K562 (cell line): ENCODE data around the gene CFAP58. TPM values are rescaled to one million over a fixed set of nuclear protein-coding genes. Genes with fewer than 3 reads are reported as not detected.

Experiments used
- BRF2 ChIP-seq: IDR thresholded peaks from 3 replicates; pipeline ENCODE4 v1.6.1; 2011; ENCODE audit warnings: borderline replicate concordance, mild to moderate bottlenecking; ENCODE audit not compliant: insufficient read length, insufficient read depth
- CHD7 ChIP-seq: fragments of 200-600 bp; sonication (generic); IDR thresholded peaks from one replicate; pipeline ENCODE4 v1.6.1; 2012; ENCODE audit warnings: mild to moderate bottlenecking, low read depth, low read length, inconsistent platforms
- ETV6 ChIP-seq, 3 experiments: fragments of 150-350 bp in 1 of 3; sonication (generic) in 1 of 3; formaldehyde crosslinking in 1 of 3; IDR thresholded peaks; 2 replicates each; pipeline versions ENCODE4 v1.6.1 to v1.8.0; 2014 to 2022; ENCODE audit warnings: borderline replicate concordance in 2 of 3, low read depth in 2 of 3, antibody characterized with exemption in 1 of 3, low read length in 1 of 3, mild to moderate bottlenecking in 1 of 3, missing genetic modification reagents in 1 of 3
- FOXJ3 ChIP-seq: sonication (generic); formaldehyde crosslinking; IDR thresholded peaks from 2 replicates; pipeline ENCODE4 v1.4.0; 2020; ENCODE audit warnings: mild to moderate bottlenecking, missing genetic modification reagents
- GTF2E2 ChIP-seq: fragments of 200-800 bp; sonication (Bioruptor generic); IDR thresholded peaks from 2 replicates; pipeline ENCODE4 v1.6.1; 2016; ENCODE audit warnings: missing genetic modification characterization, missing compliant biosample characterization
- HMBOX1 ChIP-seq: sonication (generic); IDR thresholded peaks from 2 replicates; pipeline ENCODE4 v1.6.1; 2016
- MCM2 ChIP-seq: fragments of 450-650 bp; IDR thresholded peaks from 2 replicates; pipeline ENCODE4 v1.6.1; 2017; ENCODE audit warnings: low read depth, mild to moderate bottlenecking
- NFE2 ChIP-seq: IDR thresholded peaks from 2 replicates; pipeline ENCODE4 v1.6.1; 2014; ENCODE audit warnings: antibody characterized with exemption, low read depth
- PRMT5 ChIP-seq: sonication (generic); formaldehyde crosslinking; IDR thresholded peaks from 2 replicates; pipeline ENCODE4 v1.5.0; 2020; ENCODE audit warnings: missing genetic modification reagents
- TRIM24 ChIP-seq, 2 experiments: fragments of 450-650 bp; IDR thresholded peaks; 2 replicates each; pipeline ENCODE4 v1.6.1; 2016
- ZNF174 ChIP-seq: fragments of 250-450 bp; sonication (Bioruptor Pico); IDR thresholded peaks from 2 replicates; pipeline ENCODE4 v1.4.0; 2020; ENCODE audit warnings: mild to moderate bottlenecking
- ZNF253 ChIP-seq: fragments of 250-450 bp; sonication (Bioruptor Pico); conservative IDR thresholded peaks from 2 replicates; pipeline ENCODE4 v1.6.1; 2021; ENCODE audit warnings: mild to moderate bottlenecking
- ZNF561 ChIP-seq: fragments of 450-650 bp; formaldehyde crosslinking; conservative IDR thresholded peaks from 2 replicates; pipeline ENCODE4 v1.4.0; 2020; ENCODE audit warnings: mild to moderate bottlenecking, moderate library complexity
- ZNF699 ChIP-seq: fragments of 250-450 bp; sonication (Bioruptor Pico); IDR thresholded peaks from 2 replicates; pipeline ENCODE4 v1.8.0; 2021; ENCODE audit warnings: mild to moderate bottlenecking, moderate library complexity; ENCODE audit not compliant: insufficient replicate concordance
- polyA plus RNA-seq, 8 experiments: library from polyadenylated mRNA; depleted of rRNA in 4 of 8; stranded (reverse) in 5 of 8; unstranded in 3 of 8; fragments of >200 nt; fragmentation: Nextera tagmentation in 2 of 8; fragmentation: Illumina TruSeq in 1 of 8; extraction: Ambion mirVana in 2 of 8; extraction: Trizol in 1 of 8; gene quantifications; 2 replicates each; pipeline versions ENCODE4 v1.2.1 to v1.2.3, GENCODE V29; 2011 to 2014; ENCODE audit warnings: inconsistent platforms in 1 of 8, missing spikeins in 1 of 8
- total RNA-seq, 7 experiments: library from RNA; depleted of rRNA in 6 of 7; stranded (reverse); fragments of >200 nt in 6 of 7; fragmentation: Illumina TruSeq in 2 of 7; extraction: Trizol in 2 of 7; gene quantifications; 2 replicates each; pipeline versions ENCODE4 v1.2.1 to v1.2.3, GENCODE V29; 2011 to 2021; ENCODE audit warnings: low replicate concordance in 1 of 7

The CFAP58 gene
- total and polyA plus RNA-seq, 9 of the 15 experiments (the other 6 are each of a cell fraction or from before 2014, with no cell fraction given): 0.08 to 2.0 (median 0.71) TPM

GRCh38 chr10:104340111-104340526, 13.5 kb upstream of the CFAP58 start (continued):
- TF ChIP-seq BRF2 (no peak), FOXJ3 (CRISPR knock-in tag) (no peak), NFE2 (peak; percentile 61), ETV6 (IDR thresholded peaks at IDR 0.05; ENCODE audit: borderline replicate concordance in 1 of 2, low read depth in 2 of 2, low read length in 1 of 2) (no peak), ETV6 (CRISPR knock-in tag; IDR thresholded peaks at IDR 0.05; ENCODE audit: borderline replicate concordance) (no peak), HMBOX1 (no peak), PRMT5 (no peak), GTF2E2 (tag) (no peak), TRIM24 (IDR thresholded peaks at IDR 0.05) (peak in 1 of 2 experiments; percentile 57; a peak in 2 of 4 replicates), CHD7 (no peak), ZNF561 (no peak), ZNF253 (no peak), ZNF174 (CRISPR knock-in tag) (no peak), MCM2 (no peak), ZNF699 (no peak)
